ENCODE measurements around the gene SUPT16H.

SUPT16H gene

DNA sequence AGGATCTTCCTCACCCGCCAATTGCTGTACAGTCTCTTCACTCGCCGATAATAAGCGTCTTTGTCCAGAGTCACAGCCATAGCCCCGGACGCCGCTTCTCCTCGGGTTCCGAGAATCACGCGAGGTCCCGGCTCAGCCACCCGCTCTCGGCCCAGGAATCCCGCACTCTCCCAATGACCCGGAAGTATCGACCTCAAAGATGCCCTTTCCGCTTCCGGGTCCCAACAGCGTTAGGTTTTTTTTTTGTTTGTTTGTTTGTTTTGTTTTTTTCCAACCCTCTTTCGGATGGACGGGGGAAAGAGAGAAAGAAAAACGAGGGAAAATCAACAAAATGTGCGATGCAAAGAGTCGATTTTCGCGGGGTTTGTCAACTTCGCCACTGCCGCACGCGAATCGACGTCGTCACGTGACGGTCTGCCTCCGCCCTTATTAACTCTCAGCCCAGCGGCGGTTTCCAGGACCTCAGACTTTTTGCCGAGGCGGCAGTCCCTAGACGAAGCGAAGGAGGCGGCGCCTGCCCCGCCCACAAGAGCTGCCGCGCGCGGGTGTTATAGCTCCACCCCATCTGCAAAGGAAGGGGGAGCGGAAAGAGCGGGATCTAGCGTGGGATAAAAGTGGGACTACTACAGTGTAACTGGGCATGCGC lies at the start of gene SUPT16H:
TSS of gene SUPT16H (minus strand) at position 172 of the 646 bp plus-strand sequence. CDS start at position 80, 92 bp downstream.
- no peak for TF ChIP-seq JUND (IDR thresholded peaks at IDR 0.05; ENCODE audit: low read depth)
- peak; percentile 46 to 94 for DNase-seq (ENCODE audit: low read depth in 1 of 2, low spot score in 1 of 2)
- in situ Hi-C loops (cut with HindIII; ENCODE audit: low pct_unique_long_range_greater_than_20kb, low sequenced_read_pairs): no loop called here

DNA sequence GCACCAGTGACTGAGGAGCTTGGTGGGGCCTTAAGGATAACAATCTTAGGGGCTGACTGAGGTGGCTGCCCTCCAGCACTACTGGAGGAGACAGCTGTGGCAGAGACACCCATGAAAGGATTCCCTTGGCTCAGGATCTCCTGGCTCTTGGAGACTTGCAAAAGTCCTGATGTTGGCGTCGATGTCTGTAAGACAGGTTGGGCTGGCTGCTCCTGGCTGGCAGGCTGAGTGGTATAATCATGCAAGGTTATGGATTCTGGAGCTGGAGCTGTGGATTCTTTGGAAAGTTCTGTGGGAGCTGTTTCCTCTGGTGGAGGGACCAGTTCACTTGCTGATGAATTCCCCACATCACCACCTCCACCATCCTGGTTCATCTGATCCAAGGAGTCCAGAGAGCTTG lies 47.3 kb upstream of the SUPT16H start:
- peak in 1 of 2 experiments; percentile 61 for DNase-seq (ENCODE audit: low read depth in 1 of 2, low spot score in 1 of 2)
- no peak for TF ChIP-seq JUND (IDR thresholded peaks at IDR 0.05; ENCODE audit: low read depth)
- in situ Hi-C loops (cut with HindIII; ENCODE audit: low pct_unique_long_range_greater_than_20kb, low sequenced_read_pairs): no loop called here

DNA sequence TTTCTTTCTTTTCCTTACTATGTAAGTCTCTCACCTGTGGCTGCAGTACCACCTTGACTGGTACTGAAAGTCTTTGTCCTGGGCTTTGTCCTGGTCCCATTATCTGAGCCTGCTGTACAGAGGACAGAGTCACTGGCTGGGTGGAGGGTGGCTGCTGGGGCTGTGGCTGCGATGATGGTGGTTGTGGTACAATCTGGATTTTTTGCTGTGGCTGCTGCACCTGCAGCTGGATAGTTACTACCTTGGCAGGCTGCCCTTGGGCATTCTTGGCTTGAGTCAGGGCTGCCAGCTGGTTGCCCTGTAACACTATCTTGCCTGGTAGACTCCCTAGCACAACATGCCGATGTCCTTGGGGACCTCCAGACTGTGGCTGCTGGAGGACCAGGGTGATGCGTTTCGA lies 45.1 kb upstream of the SUPT16H start:
- in situ Hi-C loops (cut with HindIII; ENCODE audit: low pct_unique_long_range_greater_than_20kb, low sequenced_read_pairs): no loop called here
- TF ChIP-seq JUND (IDR thresholded peaks at IDR 0.05; ENCODE audit: low read depth): no peak
- DNase-seq (ENCODE audit: low read depth in 1 of 2, low spot score in 1 of 2): no peak

DNA sequence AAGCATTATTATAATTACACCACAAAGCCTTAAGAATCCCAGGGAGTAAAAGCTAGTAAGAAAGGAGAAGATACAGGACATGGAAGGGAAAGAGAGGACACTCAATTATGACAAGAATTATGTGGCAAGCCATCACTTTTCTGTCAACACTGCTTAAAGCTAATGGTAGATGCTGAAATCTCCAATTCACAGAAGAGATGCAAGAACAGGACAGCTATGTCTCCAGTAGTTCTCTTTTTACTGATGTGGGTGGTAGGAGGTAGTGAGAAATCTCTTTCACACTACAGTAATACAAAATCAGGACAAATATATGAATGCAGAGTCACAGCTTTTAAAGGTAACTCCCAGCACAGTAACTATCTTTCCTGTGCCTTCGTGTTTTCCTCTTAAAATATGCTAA lies 42.9 kb upstream of the SUPT16H start:
- no peak for TF ChIP-seq JUND (IDR thresholded peaks at IDR 0.05; ENCODE audit: low read depth)
- DNase-seq (ENCODE audit: low read depth in 1 of 2, low spot score in 1 of 2): no peak
- in situ Hi-C loops (cut with HindIII; ENCODE audit: low pct_unique_long_range_greater_than_20kb, low sequenced_read_pairs): no loop called here

DNA sequence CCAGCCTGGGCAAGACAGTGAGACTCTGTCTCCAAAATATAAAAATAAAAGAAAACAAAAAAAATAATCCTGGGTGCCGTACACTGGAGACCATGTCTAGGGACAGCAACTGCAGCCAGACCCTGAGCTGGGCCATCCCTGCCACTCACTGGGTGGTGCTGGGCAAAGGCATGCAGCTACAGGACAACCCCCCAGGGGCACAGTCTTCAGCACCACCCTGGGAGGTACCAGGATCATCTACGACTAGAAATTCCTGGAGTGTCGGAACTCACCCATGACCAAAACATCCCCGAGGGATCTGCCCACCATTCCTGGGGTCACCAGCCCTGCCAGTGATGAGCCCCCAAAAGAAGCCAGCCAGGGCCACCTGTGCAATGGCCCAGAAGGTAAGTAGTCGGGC lies 35.7 kb upstream of the SUPT16H start:
- no peak for TF ChIP-seq JUND (IDR thresholded peaks at IDR 0.05; ENCODE audit: low read depth)
- no peak for DNase-seq (ENCODE audit: low read depth in 1 of 2, low spot score in 1 of 2)
- in situ Hi-C loops (cut with HindIII; ENCODE audit: low pct_unique_long_range_greater_than_20kb, low sequenced_read_pairs): no loop called here

DNA sequence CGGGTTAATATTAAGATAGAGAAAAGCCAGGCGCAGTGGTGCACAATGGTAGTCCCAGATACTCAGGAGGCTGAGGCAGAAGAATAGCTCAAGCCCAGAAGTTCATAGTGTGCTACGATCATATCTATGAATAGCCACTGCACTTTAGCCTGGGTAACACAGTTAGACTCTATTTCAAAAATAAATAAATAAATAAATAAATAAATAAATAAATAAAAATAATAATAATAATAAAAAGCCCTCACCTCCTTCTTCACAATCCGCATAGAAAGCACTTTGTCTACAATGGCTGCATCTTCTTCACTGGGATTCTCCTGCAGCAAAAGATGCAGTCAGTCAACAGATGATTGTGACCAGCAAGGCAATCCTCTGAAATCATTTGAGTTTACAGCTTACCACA lies 31.5 kb upstream of the SUPT16H start:
- DNase-seq (ENCODE audit: low read depth in 1 of 2, low spot score in 1 of 2): no peak
- no peak for TF ChIP-seq JUND (IDR thresholded peaks at IDR 0.05; ENCODE audit: low read depth)
- in situ Hi-C loops (cut with HindIII; ENCODE audit: low pct_unique_long_range_greater_than_20kb, low sequenced_read_pairs): no loop called here

DNA sequence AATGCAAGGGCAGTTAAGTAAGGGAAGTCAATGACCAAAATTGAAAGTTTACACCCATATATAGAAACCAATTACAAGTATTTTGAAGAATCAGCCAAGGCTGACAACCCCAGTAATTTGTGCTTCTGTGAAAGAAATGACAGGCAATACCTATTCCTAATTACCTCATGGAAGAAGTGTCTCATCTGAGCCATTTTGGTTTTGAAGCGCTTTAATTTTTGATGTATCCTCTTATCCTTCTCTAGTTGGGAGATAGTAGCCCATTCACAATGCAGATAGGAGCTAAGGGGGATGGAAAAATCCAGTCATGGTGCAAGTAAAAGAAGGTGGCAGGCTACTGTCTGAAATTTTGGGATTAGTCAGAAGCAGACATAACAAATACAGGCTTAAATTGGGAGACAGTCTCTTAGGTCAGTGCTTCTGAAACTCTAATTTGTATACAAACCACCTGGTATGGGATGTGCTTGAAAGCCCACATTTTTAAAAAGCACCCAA lies 30.4 kb upstream of the SUPT16H start:
- in situ Hi-C loops (cut with HindIII; ENCODE audit: low pct_unique_long_range_greater_than_20kb, low sequenced_read_pairs): no loop called here
- DNase-seq (ENCODE audit: low read depth in 1 of 2, low spot score in 1 of 2): no peak
- TF ChIP-seq JUND (IDR thresholded peaks at IDR 0.05; ENCODE audit: low read depth): no peak

DNA sequence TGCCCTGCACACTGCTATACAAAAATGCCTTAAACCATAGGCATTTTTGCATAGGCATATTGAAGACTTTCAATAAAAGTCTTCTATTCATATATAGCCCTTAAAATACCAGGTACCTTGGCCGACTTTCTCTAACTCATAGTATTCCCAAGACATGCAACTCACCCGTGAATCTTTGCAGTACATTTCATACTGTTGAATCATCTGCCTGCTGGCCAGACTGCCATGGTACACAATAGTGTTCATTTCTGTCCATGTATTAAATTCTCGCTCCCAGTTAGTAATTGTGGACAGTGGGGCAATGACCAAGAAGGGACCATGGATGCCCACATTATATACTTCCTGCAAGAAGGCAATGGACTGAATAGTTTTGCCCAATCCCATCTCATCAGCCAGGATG lies 24.3 kb upstream of the SUPT16H start:
- TF ChIP-seq JUND (IDR thresholded peaks at IDR 0.05; ENCODE audit: low read depth): no peak
- no peak for DNase-seq (ENCODE audit: low read depth in 1 of 2, low spot score in 1 of 2)
- in situ Hi-C loops (cut with HindIII; ENCODE audit: low pct_unique_long_range_greater_than_20kb, low sequenced_read_pairs): no loop called here

DNA sequence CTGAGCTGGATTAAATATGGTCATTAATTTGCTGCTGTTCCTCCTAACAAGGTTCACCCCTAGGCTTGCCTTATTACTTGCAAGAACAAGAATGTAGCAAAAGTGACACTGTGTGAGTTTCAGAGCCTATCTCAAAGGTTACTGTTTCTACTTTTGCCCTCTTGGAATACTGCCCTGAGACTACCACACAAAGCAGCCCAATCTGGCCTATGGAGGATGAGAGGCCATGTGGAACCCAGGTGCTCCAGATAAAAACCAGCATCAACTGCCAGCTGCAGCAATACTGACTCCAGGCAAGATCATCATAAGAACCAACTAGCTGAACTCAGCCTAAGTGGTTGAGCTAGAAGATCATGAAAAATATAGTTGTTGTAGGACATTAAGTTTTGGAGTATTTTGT lies 22.4 kb upstream of the SUPT16H start:
- DNase-seq (ENCODE audit: low read depth in 1 of 2, low spot score in 1 of 2): no peak
- in situ Hi-C loops (cut with HindIII; ENCODE audit: low pct_unique_long_range_greater_than_20kb, low sequenced_read_pairs): no loop called here
- no peak for TF ChIP-seq JUND (IDR thresholded peaks at IDR 0.05; ENCODE audit: low read depth)

DNA sequence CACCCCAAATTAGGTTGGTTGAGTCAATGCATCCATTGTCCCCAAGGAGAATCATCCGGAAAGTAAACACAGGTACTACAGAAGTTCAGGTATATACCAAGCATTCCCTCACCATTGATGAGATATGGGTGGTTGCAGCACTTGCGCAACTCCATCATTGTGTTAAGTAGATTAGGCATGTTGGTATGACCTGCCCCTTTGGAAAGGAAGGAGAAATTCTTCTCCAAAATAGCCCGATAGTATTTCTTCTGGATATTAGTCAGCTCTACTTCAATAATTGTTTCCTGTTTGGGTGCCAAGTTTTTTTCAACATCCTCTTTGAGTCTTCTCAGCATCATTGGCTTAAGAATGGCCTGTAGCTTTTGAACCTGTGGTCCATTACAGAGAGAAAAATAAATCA lies 21.3 kb upstream of the SUPT16H start:
- DNase-seq (ENCODE audit: low read depth in 1 of 2, low spot score in 1 of 2): no peak
- no peak for TF ChIP-seq JUND (IDR thresholded peaks at IDR 0.05; ENCODE audit: low read depth)
- in situ Hi-C loops (cut with HindIII; ENCODE audit: low pct_unique_long_range_greater_than_20kb, low sequenced_read_pairs): no loop called here

DNA sequence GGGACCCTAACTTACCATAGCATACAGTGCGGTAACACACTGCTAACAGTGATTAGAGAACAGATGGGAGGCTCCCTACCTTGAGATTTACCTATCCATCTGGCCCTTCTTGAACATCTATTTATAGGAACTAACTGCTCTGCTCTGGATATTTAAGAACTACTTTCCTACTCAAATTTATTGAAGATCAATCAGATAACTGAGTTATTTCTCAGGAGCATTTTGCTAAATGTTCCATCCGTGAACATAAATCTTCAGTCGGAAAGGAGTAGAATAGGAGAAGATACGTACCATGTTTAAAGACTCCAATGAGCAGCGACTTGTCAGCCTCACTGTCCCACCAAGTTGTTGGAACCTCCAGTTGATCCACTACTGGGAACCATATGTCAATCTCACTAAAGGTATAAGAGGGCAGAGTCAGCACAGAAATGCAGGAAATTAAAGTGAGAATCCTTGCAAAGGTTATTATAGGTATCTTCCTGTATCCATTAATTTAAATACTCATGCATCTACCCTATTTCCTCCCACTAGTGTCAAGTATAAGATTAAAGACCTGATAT lies 15.6 kb upstream of the SUPT16H start:
- in situ Hi-C loops (cut with HindIII; ENCODE audit: low pct_unique_long_range_greater_than_20kb, low sequenced_read_pairs): no loop called here
- no peak for DNase-seq (ENCODE audit: low read depth in 1 of 2, low spot score in 1 of 2)
- TF ChIP-seq JUND (IDR thresholded peaks at IDR 0.05; ENCODE audit: low read depth): no peak

DNA sequence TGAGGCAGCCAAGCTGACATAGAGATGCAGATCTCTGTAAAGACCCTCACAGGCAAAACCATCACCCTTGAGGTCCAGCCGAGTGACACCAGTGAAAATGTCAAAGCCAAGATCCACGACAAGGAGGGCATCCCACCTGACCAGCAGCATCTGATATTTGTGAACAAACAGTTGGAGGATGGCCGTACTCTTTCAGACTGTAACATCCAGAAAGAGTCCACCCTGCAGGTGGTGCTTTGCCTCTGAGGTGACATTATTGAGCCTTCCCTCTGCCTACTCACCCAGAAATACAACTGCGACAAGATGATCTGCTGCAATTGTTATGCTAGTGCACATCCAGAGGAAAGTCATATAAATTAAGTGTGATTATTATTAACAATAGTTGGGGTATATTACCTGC lies 15.1 kb upstream of the SUPT16H start:
- in situ Hi-C loops (cut with HindIII; ENCODE audit: low pct_unique_long_range_greater_than_20kb, low sequenced_read_pairs): no loop called here
- TF ChIP-seq JUND (IDR thresholded peaks at IDR 0.05; ENCODE audit: low read depth): no peak
- no peak for DNase-seq (ENCODE audit: low read depth in 1 of 2, low spot score in 1 of 2)

DNA sequence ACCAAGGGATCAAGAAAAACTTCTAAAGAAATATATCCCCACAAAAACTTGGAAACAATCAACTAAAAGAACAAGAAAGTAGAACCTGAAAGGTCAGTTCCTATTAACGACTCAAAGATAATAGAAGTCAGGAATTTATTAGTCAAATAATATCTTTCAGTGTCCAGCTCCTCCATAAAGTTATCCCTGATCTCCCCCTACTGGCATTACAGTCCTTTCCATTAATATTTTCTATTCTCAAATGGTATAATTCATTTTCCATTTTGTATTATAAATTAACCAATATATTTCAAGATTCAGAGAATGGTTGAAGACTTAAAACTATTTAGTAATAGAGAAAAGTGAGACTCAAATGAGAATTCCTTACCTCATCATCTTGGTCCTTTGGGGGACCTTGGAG lies 11.6 kb upstream of the SUPT16H start:
- in situ Hi-C loops (cut with HindIII; ENCODE audit: low pct_unique_long_range_greater_than_20kb, low sequenced_read_pairs): no loop called here
- TF ChIP-seq JUND (IDR thresholded peaks at IDR 0.05; ENCODE audit: low read depth): no peak

More for the DNA sequence above, 11.6 kb upstream of the SUPT16H start:
- DNase-seq (ENCODE audit: low read depth in 1 of 2, low spot score in 1 of 2): no peak

All from T47D (cell line).